Measurements from ENCODE around the gene HOXC10. TPM values are rescaled to one million over a fixed set of nuclear protein-coding genes. Genes with fewer than 3 reads are reported as not detected.
A peak's percentile ranks its signal among the peaks of the same experiment; 100 is the strongest.

Gene HOXC10
- total and polyA plus RNA-seq, 2 donors (not counting 3 experiments of a cell fraction or from before 2014, with no cell fraction given): 0.18 TPM; not detected in 1

DNA sequence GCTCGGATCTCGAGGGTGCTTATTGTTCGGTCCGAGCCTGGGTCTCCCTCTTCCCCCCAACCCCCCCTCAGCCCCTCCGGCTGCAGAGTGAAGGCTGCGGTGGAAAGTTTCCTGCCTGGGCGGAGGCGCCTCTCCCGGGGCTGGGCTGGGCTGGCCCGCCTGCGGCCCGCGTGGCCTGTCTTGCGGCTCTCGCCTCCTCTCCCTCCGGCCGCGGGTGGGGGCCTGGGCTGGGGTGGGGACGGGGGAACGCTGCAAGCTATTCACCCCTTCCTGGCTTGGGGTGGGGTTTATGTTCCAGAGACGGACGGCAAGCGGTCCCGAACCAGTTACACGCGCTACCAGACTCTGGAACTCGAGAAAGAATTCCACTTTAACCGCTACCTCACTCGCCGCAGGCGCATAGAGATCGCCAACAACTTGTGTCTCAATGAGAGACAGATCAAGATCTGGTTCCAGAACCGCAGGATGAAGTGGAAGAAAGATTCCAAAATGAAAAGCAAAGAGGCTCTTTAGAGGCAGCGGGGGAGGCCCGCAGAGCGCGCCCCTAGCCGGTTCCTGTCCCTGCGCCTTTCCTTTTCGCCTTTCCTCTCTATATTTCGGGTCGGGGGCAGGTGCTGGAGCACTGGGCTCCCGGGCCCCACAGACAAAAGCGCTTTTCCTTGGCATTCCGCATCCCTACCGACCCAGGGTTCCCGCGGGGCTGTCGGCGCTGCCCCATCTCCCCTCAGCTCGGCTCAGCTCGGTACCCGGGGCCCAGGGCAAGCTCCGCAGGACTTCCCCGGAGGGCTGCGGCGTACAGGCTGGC, 49.2 kb downstream of the HOXC10 start:
- no peak overlapping the region for H2AFZ ChIP-seq (ENCODE audit: low read depth, low read length)
- H3K4me2 ChIP-seq (ENCODE audit: insufficient read depth, low read length): no peak overlapping the region

More for the DNA sequence above, 49.2 kb downstream of the HOXC10 start:
- no peaks in the 10 kb centered on the region for H4K20me1 ChIP-seq (replicated peaks; ENCODE audit: control insufficient read depth, extremely low read depth, insufficient read depth, low read length)
- no peaks in the 10 kb centered on the region for H3K79me2 ChIP-seq (ENCODE audit: control insufficient read depth, insufficient read depth, low read length)
- intact Hi-C loops (cut with micrococcal nuclease): no loop called here
- H3K9me3 ChIP-seq (replicated peaks; ENCODE audit: control insufficient read depth, insufficient read depth, low read length): no peaks in the 10 kb centered on the region
- no peak for FAIRE-seq
- H3K36me3 ChIP-seq (ENCODE audit: control insufficient read depth in 2 of 2, extremely low read depth in 1 of 2, insufficient read depth in 2 of 2, low read length in 2 of 2): no peaks in the 10 kb centered on the region
- no peak overlapping the region for H3K4me3 ChIP-seq (replicated peaks in 1 of 3; ENCODE audit: insufficient read depth in 1 of 3, low read depth in 1 of 3, low read length in 3 of 3)
- H3K27ac ChIP-seq (ENCODE audit: insufficient read depth, low read depth, low read length): no peak overlapping the region
- BruUV-seq (replicated peaks): no TSS peak
- H3K4me1 ChIP-seq (ENCODE audit: control insufficient read depth, extremely low read depth, insufficient read depth, low read length): no peaks in the 10 kb centered on the region
- peaks cover 83 to 88% of the 10 kb centered on the region in 2 experiments for H3K27me3 ChIP-seq (ENCODE audit: control insufficient read depth in 2 of 2, insufficient read depth in 2 of 2, low read length in 2 of 2)
- CTCF ChIA-PET: interaction anchor here (1.2 to 4.7 kb wide), 4 partner anchors 11 to 167 kb away, joined by 6 to 91 read pairs (median 35); no protein-coding TSS in a partner anchor
- H3K9ac ChIP-seq (replicated peaks; ENCODE audit: extremely low read depth, insufficient read depth, low read length): no peak overlapping the region
- H3K9me1 ChIP-seq (replicated peaks; ENCODE audit: control insufficient read depth, extremely low read depth, insufficient read depth, low read length): no peaks in the 10 kb centered on the region
- TF ChIP-seq GATA2 (IDR thresholded peaks at IDR 0.05; ENCODE audit: insufficient read depth, insufficient read length, low read depth, low read length) (no peak), EZH2 (IDR thresholded peaks at IDR 0.05; ENCODE audit: borderline replicate concordance, low read depth, low read length, severe bottlenecking) (peak; percentile 85), JUN (IDR thresholded peaks at IDR 0.05; ENCODE audit: borderline replicate concordance, insufficient read depth, insufficient read length, low read depth) (no peak)
- TF ChIP-seq, protein P1, sequence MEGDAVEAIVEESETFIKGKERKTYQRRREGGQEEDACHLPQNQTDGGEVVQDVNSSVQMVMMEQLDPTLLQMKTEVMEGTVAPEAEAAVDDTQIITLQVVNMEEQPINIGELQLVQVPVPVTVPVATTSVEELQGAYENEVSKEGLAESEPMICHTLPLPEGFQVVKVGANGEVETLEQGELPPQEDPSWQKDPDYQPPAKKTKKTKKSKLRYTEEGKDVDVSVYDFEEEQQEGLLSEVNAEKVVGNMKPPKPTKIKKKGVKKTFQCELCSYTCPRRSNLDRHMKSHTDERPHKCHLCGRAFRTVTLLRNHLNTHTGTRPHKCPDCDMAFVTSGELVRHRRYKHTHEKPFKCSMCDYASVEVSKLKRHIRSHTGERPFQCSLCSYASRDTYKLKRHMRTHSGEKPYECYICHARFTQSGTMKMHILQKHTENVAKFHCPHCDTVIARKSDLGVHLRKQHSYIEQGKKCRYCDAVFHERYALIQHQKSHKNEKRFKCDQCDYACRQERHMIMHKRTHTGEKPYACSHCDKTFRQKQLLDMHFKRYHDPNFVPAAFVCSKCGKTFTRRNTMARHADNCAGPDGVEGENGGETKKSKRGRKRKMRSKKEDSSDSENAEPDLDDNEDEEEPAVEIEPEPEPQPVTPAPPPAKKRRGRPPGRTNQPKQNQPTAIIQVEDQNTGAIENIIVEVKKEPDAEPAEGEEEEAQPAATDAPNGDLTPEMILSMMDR (IDR thresholded peaks at IDR 0.05; ENCODE audit: extremely low read depth in 1 of 2, insufficient read depth in 1 of 2, low read depth in 1 of 2, low read length in 2 of 2): no peak
- DNase-seq (ENCODE audit: low read depth, low spot score): no peak
- dilution Hi-C loops (cut with MboI; ENCODE audit: extremely low pct_ligation_motif_present, low sequenced_read_pairs): no loop called here
- POLR2A ChIA-PET: no interaction called here

All from endothelial cell of umbilical vein (primary cell).